NCI-H510A treated with DMSO at 0.1 percent for 48 hours (cell line): Measurements from ENCODE around the gene NOP9.

Experiments
- DNase-seq: peaks from one replicate; lab custom pipeline; 2025; lab: John Stamatoyannopoulos, UW

Gene NOP9

GRCh38 chr14:24308342-24309124, 8.9 kb downstream of the NOP9 start:
- DNase-seq: no peak

- no peak for DNase-seq
Measured at GRCh38 chr14:24309538-24310264, 10.1 kb downstream of the NOP9 start, which contains the start of gene LTB4R2. LTB4R2 (plus strand) TSS chr14:24310140; CDS start chr14:24310665, 525 bp downstream.

DNA sequence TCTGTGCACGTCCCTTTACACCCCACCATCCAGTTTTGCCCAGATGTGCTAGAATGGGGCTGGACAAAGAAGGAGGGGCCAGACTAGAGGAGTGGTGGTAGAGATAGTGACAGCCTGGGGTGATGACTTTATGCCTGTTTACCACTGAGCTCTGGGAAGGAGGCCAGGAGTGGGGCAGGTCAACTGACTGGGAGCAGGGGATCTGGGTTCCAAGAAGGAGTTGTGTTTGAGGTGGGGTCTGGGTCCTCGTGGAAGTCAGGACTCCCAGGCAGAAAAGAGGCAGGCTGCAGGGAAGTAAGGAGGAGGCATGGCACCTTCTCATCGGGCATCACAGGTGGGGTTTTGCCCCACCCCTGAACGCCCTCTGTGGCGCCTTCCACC, 10.6 kb downstream of the NOP9 start:
- DNase-seq: no peak

GRCh38 chr14:24310646-24311604, 11.3 kb downstream of the NOP9 start, which contains the start of gene LTB4R:
LTB4R (plus strand) TSS chr14:24311502; CDS start chr14:24315652, 4,150 bp downstream.
- DNase-seq: no peak

DNA sequence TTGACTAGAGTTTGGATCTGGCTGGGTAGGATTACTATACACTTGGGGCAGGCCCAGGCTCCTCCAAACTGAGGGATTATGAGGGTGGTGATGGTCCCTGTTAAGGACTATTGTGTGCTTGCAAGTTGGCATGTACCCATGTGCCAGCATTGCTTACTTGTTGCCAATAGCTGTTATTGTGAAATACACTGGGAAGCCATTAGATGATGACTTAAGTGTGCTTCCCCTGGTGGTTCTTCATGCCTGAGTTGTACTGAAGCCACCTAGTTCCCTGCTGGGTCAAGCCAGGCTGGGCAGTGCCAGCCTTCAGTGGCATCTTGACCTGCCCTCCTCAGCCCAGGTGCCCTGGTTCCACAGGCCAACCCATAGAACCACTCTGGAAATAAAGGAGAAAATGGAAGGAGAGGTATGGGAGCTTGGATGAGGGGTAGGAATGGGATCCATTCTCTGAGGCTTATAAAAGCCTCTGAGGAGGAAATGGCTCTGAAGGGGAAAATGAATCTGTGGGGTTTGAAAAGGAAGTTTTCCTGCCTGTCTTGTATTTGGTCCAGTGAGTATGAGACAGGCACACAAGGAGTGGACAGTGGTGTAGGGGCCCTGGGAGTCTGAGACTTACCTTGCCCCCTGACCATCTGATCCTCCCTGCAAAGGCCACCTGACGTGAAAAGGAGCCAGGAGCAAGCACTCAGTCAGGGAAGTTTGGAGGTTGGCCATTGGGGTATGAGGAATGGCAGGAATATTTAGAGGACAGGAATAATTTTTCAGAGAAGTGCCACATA, 12.4 kb downstream of the NOP9 start:
- DNase-seq: no peak

DNA sequence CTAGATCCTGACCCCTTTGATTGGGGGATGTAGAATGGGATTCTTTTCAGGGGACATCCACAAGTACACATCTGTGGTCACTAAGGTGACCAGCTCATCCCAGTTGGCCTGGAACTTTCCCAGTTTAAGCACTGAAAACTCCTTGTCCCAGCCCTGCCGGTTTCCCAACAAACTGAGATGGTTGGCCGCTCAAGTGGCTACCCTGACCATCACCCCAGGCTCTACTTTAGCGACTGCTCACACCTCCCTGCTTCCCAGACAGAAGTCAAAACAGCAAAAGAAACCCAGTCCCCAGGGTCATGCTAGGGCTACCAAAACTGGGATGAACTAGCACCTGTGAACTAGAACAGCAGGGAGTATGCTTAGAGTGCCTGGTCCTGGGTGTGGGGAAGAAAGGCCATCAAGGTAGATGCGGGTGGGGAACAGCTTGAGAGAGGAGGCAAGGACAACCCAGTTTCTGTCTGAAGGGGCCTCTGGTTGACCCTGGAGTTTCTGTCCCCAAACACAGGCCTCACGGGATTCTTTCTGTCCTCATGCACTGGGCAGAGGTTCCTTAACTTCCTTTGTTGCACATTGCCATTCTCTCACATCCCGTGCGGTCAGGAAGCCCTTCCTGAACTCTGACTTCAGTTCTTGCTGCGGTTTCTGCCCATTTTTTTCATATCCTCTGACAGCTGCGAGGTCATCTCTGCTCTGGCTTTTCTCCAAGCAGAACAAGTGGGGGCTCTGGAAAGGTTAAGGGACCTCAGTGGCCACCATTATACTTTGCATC, 13.3 kb downstream of the NOP9 start:
- no peak for DNase-seq

DNA sequence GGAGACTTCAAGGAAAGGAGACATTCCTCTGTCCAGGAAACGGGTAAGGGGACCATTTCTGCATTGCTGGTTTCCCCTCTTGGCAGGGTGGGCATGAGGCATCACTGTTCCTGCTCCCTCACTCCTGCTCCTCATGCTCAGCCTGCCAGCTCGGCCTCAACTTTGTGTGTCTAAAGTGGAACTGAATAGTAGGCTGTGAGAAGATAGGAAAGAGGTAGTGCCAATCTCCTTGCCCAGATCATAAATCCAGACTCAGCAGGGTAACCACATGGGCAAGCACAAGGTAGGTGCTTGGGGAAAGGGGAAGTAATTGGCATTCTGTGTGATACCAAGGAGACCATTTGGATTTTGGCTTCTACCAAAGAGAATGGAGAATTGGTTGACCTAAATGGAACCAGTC, 14.3 kb downstream of the NOP9 start:
- DNase-seq: no peak

DNA sequence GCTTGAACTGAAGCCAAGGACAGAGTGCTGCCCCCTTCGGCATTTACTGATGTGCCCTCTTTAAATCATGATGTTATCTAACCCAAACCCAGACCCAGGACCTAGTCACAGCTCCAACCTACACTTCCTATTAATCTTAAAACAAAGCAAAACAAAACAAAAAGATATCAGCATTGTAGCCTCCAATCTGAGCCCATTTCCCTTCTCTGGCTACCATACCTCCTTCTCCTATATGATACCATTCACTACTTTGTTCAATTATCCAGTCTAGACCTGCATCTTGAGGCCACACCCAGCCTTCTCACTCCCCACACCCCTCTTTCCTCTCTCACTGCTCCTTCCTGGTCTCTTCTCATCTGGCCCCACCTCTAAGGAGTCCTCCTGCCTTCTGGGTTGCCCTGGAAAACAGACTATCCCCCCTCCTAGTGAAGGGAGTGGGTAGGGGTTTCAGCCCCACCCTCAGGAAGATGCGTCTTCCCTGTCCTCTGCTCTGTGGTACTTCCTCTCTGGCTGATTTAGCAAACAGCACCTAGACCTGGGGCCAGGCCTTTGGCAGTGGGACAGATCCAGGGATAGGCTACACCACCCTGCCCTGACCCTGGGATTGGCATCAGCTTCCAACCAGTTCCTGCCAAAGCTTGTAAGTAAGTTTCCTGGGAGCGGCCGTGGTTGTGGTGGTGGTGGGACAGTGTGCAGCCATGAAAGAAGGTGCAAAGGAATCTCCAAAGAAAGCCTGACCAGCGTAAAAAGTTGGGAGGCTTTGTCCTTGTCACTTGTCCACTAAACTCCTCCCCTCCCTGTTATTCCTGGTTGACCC, 14.9 kb downstream of the NOP9 start:
- DNase-seq: no peak

GRCh38 chr14:24315243-24315806, 15.7 kb downstream of the NOP9 start:
- no peak for DNase-seq

GRCh38 chr14:24315807-24316596, 16.4 kb downstream of the NOP9 start:
- no peak for DNase-seq

- DNase-seq: no peak
Measured at GRCh38 chr14:24316597-24316950, 16.9 kb downstream of the NOP9 start.

DNA sequence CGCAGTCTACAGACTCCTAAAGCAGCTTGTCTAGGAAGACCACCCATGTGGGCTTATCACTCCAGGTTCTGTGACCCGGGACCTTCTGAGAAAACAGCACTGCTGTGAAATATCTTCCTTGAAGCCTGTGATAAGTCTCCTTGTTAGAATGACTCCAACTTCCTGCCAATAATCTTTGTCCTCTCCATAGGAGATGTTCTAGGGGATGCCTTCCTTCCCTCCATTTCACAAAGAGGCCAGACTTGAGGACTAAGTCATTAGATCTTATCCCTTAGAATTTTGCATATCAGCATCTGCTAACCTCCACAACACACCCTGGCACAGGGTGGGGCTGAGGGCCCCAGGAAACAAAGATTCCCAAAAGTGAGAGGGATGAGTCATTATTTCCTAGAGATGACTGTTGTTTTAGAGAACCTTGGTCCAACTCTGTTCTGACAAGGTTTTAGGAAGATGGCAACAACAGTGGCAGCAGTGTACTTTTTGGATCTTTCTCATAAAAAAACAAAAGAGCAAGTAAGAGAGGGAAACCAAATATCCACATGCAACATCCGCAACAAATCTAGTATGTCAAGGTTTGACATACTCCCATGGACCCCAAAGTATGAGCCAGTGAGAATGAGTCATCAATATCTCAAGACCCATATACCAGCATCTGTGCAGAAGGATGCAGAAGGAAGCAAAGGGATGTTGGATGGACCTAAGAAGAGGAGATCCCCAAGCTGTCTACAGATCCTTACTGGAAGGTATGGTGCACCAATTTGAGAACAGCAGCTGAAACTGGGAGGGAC, 17.7 kb downstream of the NOP9 start:
- no peak for DNase-seq

DNA sequence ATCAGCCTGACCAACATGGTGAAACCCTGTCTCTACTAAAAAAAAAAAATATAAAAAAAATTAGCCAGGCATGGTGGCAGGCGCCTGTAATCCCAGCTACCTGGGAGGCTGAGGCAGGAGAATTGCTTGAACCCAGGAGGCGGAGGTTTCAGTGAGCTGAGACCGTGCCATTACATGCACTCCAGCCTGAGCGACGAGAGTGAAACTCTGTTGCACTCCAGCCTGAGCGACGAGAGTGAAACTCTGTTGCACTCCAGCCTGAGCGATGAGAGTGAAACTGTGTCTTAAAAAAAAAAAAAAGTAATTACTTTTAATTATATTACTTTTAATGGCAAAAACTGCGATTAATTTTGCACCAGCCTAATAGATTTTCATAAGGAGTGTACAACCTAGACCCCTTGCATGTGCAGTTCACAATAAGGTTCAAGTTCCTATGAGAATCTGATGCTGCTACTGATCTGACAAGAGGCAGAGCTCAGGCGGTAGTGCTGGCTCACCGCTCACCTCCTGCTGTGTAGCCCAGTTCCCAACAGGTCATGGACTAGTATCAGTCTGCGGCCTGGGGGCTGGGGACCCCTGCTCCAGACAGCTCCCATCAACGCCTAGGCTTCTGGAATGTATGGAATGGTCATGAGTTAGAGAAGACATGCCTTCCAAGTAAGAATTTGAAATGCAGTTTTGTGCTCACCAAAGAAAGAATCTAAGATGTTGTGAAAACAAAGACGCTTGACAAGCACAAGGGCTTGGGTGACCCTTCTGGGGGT, 21.7 kb downstream of the NOP9 start:
- DNase-seq: no peak

DNA sequence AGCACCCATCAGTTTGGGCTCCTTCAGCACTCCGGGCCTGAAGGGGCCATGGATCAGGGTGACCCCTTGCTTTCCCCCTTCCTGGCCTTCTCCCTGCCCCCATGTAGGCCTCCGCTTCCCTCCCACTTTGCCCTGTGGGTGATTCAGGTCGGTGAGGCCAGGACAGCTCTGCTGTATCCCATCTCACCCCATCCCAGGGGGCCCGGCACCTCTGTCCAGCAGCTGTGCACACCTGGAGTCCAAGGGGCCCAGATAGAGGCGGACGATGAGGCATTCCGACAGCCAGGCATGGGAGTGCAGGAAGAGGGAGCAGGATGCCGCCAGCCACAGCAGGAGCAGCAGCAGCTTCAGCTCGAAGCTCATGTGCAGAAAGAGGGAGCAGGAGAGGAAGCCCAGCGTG, 23.0 kb downstream of the NOP9 start:
- no peak for DNase-seq

DNA sequence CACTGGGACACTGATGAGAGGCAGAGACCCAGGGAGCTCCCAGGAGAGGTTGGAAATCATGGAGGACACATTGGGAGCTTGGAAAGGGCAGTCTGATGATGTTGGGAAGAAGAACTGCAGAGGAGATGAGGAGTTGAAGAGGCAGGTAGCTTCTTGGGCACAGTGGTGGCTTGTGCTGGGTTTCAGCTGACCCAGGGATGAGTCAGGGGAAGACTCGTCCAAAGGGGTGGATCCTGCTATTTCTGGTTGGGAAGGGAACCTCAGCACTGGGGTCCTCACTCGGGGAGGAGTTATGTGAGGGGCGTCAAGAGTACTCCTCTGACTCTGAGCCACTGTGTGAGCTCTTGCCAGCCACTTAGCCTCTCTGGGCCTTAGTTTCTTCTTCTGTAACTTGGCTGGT, 23.7 kb downstream of the NOP9 start:
- no peak for DNase-seq

DNA sequence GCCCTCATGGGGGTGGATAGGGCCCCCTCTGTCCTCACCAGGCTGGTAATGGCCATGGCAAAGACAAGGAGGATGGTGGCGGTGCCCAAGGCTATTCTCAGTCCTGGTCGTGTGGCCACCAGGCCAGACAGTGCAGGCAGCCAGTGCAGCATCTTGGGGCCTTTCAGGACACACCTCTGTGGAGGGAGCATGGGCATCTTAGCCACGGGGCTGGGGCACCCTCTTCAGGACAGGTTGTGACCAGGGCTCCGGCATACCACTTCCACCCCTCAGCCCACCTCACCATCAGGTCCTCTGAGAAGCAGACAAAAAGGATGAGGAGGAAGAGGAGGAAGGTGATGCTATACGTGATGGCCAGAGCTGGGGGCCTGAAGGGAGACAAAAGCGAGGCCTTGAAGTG, 24.4 kb downstream of the NOP9 start:
- no peak for DNase-seq

DNA sequence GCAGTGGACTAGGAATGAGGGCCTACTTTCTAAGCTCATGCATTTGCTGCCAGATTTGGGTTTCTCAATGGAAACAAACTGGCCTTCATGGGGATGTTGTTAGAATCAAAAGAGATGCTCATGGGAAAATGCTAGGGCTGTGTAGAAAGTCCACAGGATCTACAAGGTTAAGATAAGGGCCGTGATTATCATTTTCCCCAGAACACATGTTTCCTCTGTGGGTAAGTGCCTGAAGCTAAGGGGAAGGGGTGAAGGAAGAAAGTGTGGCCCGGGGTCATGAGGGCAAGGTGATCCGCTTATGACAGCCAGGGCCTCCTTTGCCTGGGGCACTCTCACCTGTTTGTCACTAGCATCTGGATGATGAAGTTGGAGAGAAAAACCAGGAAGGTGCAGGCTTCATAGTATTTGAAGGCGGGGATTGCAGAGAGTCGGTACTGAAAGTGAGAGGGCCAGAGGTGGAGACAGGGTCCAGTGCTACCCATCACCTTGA, 25.4 kb downstream of the NOP9 start:
- no peak for DNase-seq
